T-cell (primary cell): ENCODE measurements around the gene DIP2C. TPM values are rescaled to one million over a fixed set of nuclear protein-coding genes. Genes with fewer than 3 reads are reported as not detected.

Experiments used
- ATAC-seq, 4 experiments: fragments of 200-7000 bp in 3 of 4; fragments of 150-1000 bp in 1 of 4; cut with Tn5 transposase; replicated peaks in 1 of 4; 1 replicate in 3 of 4; 2 replicates in 1 of 4; pipeline ENCODE4 v1.10.0; 2021; ENCODE audit warnings: moderate library complexity in 3 of 4, mild to moderate bottlenecking in 2 of 4, moderate number of reproducible peaks in 1 of 4
- CTCF ChIA-PET, 2 donors: fragments of 300-600 bp; sonication (Branson Sonifier 250); formaldehyde crosslinking; loops; one replicate each; lab custom pipeline; 2022; ENCODE audit warnings: antibody characterized with exemption in 2 of 2; lab: Charles Lee
- POLR2A ChIA-PET, 2 donors: fragments of 300-600 bp; sonication (Branson Sonifier 250); formaldehyde crosslinking; loops; one replicate each; lab custom pipeline; 2022; ENCODE audit warnings: antibody characterized with exemption in 2 of 2; lab: Charles Lee
- DNase-seq, 35 experiments: peaks; one replicate each; pipeline versions ENCODE4 v3.0.0 to v3.0.0-alpha.2; 2013 to 2023
- H3K27ac ChIP-seq: one replicate; pipeline ENCODE4 v1.5.1; 2013; ENCODE audit warnings: low read length
- H3K27me3 ChIP-seq, 2 experiments: replicated peaks in 1 of 2; 1 replicate in 1 of 2; 2 replicates in 1 of 2; pipeline versions ENCODE4 v1.6.1 to v1.7.0; 2013; ENCODE audit warnings: low read length in 1 of 2, mixed read lengths in 1 of 2; ENCODE audit not compliant: control insufficient read depth in 2 of 2, insufficient read depth in 2 of 2; ENCODE audit errors: extremely low read depth in 1 of 2
- H3K36me3 ChIP-seq, 2 donors: 1 replicate in 1 of 2; 2 replicates in 1 of 2; pipeline versions ENCODE4 v1.6.1 to v1.7.0; 2013; ENCODE audit warnings: low read length in 1 of 2; ENCODE audit not compliant: control insufficient read depth in 2 of 2, insufficient read depth in 1 of 2; ENCODE audit errors: extremely low read depth in 1 of 2
- H3K4me1 ChIP-seq, 2 experiments: 1 replicate in 1 of 2; 2 replicates in 1 of 2; pipeline versions ENCODE4 v1.6.1 to v1.7.0; 2013; ENCODE audit warnings: low read length in 2 of 2, mixed read lengths in 1 of 2; ENCODE audit not compliant: insufficient read depth in 2 of 2, control insufficient read depth in 1 of 2; ENCODE audit errors: extremely low read depth in 1 of 2
- H3K4me3 ChIP-seq, 2 donors: 1 replicate in 1 of 2; 2 replicates in 1 of 2; pipeline versions ENCODE4 v1.5.1 to v1.7.0; 2013; ENCODE audit warnings: mild to moderate bottlenecking in 2 of 2, low read length in 1 of 2, moderate library complexity in 1 of 2; ENCODE audit not compliant: control insufficient read depth in 1 of 2; ENCODE audit errors: extremely low read depth in 1 of 2
- H3K9me3 ChIP-seq: 2 replicates; pipeline ENCODE4 v1.7.0; 2013
- H3K27ac Mint-ChIP-seq, 2 donors: one replicate each; pipeline ENCODE4 v1.8.0; 2020 to 2021; ENCODE audit warnings: mild to moderate bottlenecking in 2 of 2, mixed read lengths in 2 of 2
- H3K27me3 Mint-ChIP-seq, 2 donors: one replicate each; pipeline ENCODE4 v1.8.0; 2021 to 2022; ENCODE audit warnings: mixed read lengths in 2 of 2
- H3K36me3 Mint-ChIP-seq: one replicate; pipeline ENCODE4 v1.8.0; 2021; ENCODE audit warnings: mixed read lengths
- H3K4me1 Mint-ChIP-seq, 3 donors: one replicate each; pipeline ENCODE4 v1.8.0; 2020 to 2022; ENCODE audit warnings: mixed read lengths in 3 of 3, mild to moderate bottlenecking in 1 of 3
- H3K4me3 Mint-ChIP-seq, 3 donors: one replicate each; pipeline ENCODE4 v1.8.0; 2020 to 2022; ENCODE audit warnings: mild to moderate bottlenecking in 3 of 3, mixed read lengths in 3 of 3, moderate library complexity in 3 of 3
- H3K9me3 Mint-ChIP-seq, 3 donors: one replicate each; pipeline ENCODE4 v1.8.0; 2020 to 2022; ENCODE audit warnings: mixed read lengths in 3 of 3
- WGBS: methylation state at CpG from one replicate; pipeline ENCODE4 v1.1.5; 2013; ENCODE audit warnings: missing lambda C conversion rate; ENCODE audit not compliant: insufficient coverage; 5-methylcytosine and 5-hydroxymethylcytosine counted together
- total RNA-seq, 35 experiments: library from RNA in 6 of 35; stranded (reverse) in 6 of 35; fragments of 120-200 nt in 1 of 35; gene quantifications; one replicate each; pipeline versions ENCODE4 v1.2.1 to v1.2.4 and lab custom pipeline; 2013 to 2026

Gene DIP2C
- total RNA-seq, 5 donors from 2014 or later (not counting 1 experiment from before 2014, with no cell fraction given): 2.7 to 7.4 (median 4.5) TPM

GRCh38 chr10:620971-621370 lies 68.5 kb downstream of the DIP2C start:
- Histone ChIP-seq H3K9me3 (no peaks in the 10 kb centered on the region), H3K27ac (no peak overlapping the region), H3K36me3 (no peaks in the 10 kb centered on the region), H3K27me3 (peaks cover 3 to 52% of the 10 kb centered on the region in 2 experiments), H3K4me1 (no peaks in the 10 kb centered on the region), H3K4me3 (no peak overlapping the region)
- H3K4me1 Mint-ChIP-seq: peaks cover 5 to 7% (median 7%) of the 10 kb centered on the region in 3 donors
- ChIA-PET POLR2A (no interaction called here), CTCF (no interaction called here)
- ATAC-seq: no peak
- H3K4me3 Mint-ChIP-seq: no peak overlapping the region
- H3K36me3 Mint-ChIP-seq: no peaks in the 10 kb centered on the region
- no peaks in the 10 kb centered on the region for H3K9me3 Mint-ChIP-seq
- H3K27ac Mint-ChIP-seq: no peak overlapping the region
- 83% methylated on average over 11 of the region's 12 CpGs for WGBS
- DNase-seq: no peak
- peaks cover 27 to 56% of the 10 kb centered on the region in 2 donors for H3K27me3 Mint-ChIP-seq

- POLR2A ChIA-PET: no interaction called here
- no peaks in the 10 kb centered on the region for H3K9me3 Mint-ChIP-seq
- no peak overlapping the region for H3K27ac Mint-ChIP-seq
- Histone ChIP-seq H3K9me3 (no peaks in the 10 kb centered on the region), H3K4me1 (no peaks in the 10 kb centered on the region), H3K36me3 (no peaks in the 10 kb centered on the region), H3K27me3 (peaks cover 3 to 53% of the 10 kb centered on the region in 2 experiments), H3K4me3 (no peak overlapping the region), H3K27ac (no peak overlapping the region)
- DNase-seq (no peak), ATAC-seq (no peak)
- H3K36me3 Mint-ChIP-seq: no peaks in the 10 kb centered on the region
- 0% methylated on average over 1 of the region's 7 CpGs for WGBS
- H3K4me3 Mint-ChIP-seq: no peak overlapping the region
- H3K27me3 Mint-ChIP-seq: peaks cover 24 to 61% of the 10 kb centered on the region in 2 donors
- CTCF ChIA-PET: no interaction called here
- H3K4me1 Mint-ChIP-seq: peaks cover 5 to 7% (median 7%) of the 10 kb centered on the region in 3 donors
Measured at GRCh38 chr10:620417-620816, 69.1 kb downstream of the DIP2C start.

GRCh38 chr10:619710-620109 lies 69.8 kb downstream of the DIP2C start:
- ChIA-PET POLR2A (no interaction called here), CTCF (no interaction called here)
- Mint-ChIP-seq H3K27ac (no peak overlapping the region), H3K9me3 (no peaks in the 10 kb centered on the region), H3K4me3 (no peak overlapping the region), H3K27me3 (peaks cover 24 to 62% of the 10 kb centered on the region in 2 donors), H3K36me3 (no peaks in the 10 kb centered on the region), H3K4me1 (peaks cover 5 to 7% (median 7%) of the 10 kb centered on the region in 3 donors)
- H3K27me3 ChIP-seq: peaks cover 3 to 53% of the 10 kb centered on the region in 2 experiments
- H3K4me3 ChIP-seq: no peak overlapping the region
- no peak for ATAC-seq
- H3K4me1 ChIP-seq: no peaks in the 10 kb centered on the region
- no peaks in the 10 kb centered on the region for H3K9me3 ChIP-seq
- WGBS: 74% methylated on average over 12 of the region's 12 CpGs
- no peak overlapping the region for H3K27ac ChIP-seq
- H3K36me3 ChIP-seq: no peaks in the 10 kb centered on the region
- DNase-seq: no peak

GRCh38 chr10:618229-618989 lies 71.1 kb downstream of the DIP2C start:
- no peaks in the 10 kb centered on the region for H3K9me3 Mint-ChIP-seq
- CTCF ChIA-PET: no interaction called here
- DNase-seq (no peak), ATAC-seq (no peak)
- H3K27me3 Mint-ChIP-seq: peaks cover 24 to 56% of the 10 kb centered on the region in 2 donors
- peaks cover 5 to 7% (median 7%) of the 10 kb centered on the region in 3 donors for H3K4me1 Mint-ChIP-seq
- no peak overlapping the region for H3K27ac ChIP-seq
- no peaks in the 10 kb centered on the region for H3K9me3 ChIP-seq
- no peak overlapping the region for H3K27ac Mint-ChIP-seq
- 84% methylated on average over 20 of the region's 22 CpGs for WGBS
- H3K36me3 ChIP-seq: no peaks in the 10 kb centered on the region
- H3K27me3 ChIP-seq: peaks cover 3 to 48% of the 10 kb centered on the region in 2 experiments
- H3K36me3 Mint-ChIP-seq: no peaks in the 10 kb centered on the region
- H3K4me3 ChIP-seq: no peak overlapping the region
- H3K4me3 Mint-ChIP-seq: no peak overlapping the region
- POLR2A ChIA-PET: no interaction called here
- no peaks in the 10 kb centered on the region for H3K4me1 ChIP-seq

- H3K36me3 Mint-ChIP-seq: no peaks in the 10 kb centered on the region
- 78% methylated on average over 6 of the region's 10 CpGs for WGBS
- Histone ChIP-seq H3K27ac (no peak overlapping the region), H3K4me3 (no peak overlapping the region), H3K36me3 (no peaks in the 10 kb centered on the region), H3K4me1 (no peaks in the 10 kb centered on the region), H3K27me3 (peaks cover 3 to 44% of the 10 kb centered on the region in 2 experiments), H3K9me3 (no peaks in the 10 kb centered on the region)
- peaks cover 5 to 7% (median 7%) of the 10 kb centered on the region in 3 donors for H3K4me1 Mint-ChIP-seq
- CTCF ChIA-PET: no interaction called here
- no peak overlapping the region for H3K4me3 Mint-ChIP-seq
- ATAC-seq: no peak
- DNase-seq: no peak
- H3K9me3 Mint-ChIP-seq: no peaks in the 10 kb centered on the region
- POLR2A ChIA-PET: no interaction called here
- no peak overlapping the region for H3K27ac Mint-ChIP-seq
- H3K27me3 Mint-ChIP-seq: peaks cover 17 to 50% of the 10 kb centered on the region in 2 donors
Measured at GRCh38 chr10:617471-617870, 72.0 kb downstream of the DIP2C start.

GRCh38 chr10:615583-616152 lies 73.8 kb downstream of the DIP2C start:
- peaks cover 10 to 41% of the 10 kb centered on the region in 2 donors for H3K27me3 Mint-ChIP-seq
- H3K4me1 Mint-ChIP-seq: peaks cover 5 to 7% (median 7%) of the 10 kb centered on the region in 3 donors
- no peaks in the 10 kb centered on the region for H3K9me3 Mint-ChIP-seq
- ChIA-PET POLR2A (no interaction called here), CTCF (no interaction called here)
- Histone ChIP-seq H3K27ac (no peak overlapping the region), H3K4me1 (no peaks in the 10 kb centered on the region), H3K27me3 (peaks cover 0 to 37% of the 10 kb centered on the region in 2 experiments), H3K9me3 (no peaks in the 10 kb centered on the region), H3K36me3 (no peaks in the 10 kb centered on the region), H3K4me3 (no peak overlapping the region)
- ATAC-seq (no peak), DNase-seq (no peak)
- no peak overlapping the region for H3K4me3 Mint-ChIP-seq
- H3K27ac Mint-ChIP-seq: no peak overlapping the region
- no peaks in the 10 kb centered on the region for H3K36me3 Mint-ChIP-seq
- 86% methylated on average over 13 of the region's 13 CpGs for WGBS
